SK-N-SH (cell line): ENCODE data around the gene ARID4A. TPM values are rescaled to one million over a fixed set of nuclear protein-coding genes. Genes with fewer than 3 reads are reported as not detected.
"Not testable (repeated sequence)": the region's sequence is repeated elsewhere in the genome, so short reads cannot be mapped to it uniquely, and the experiment has no call there.

ENCODE experiments used
- CTCF ChIA-PET: fragments of 300-600, 350-600 bp; formaldehyde crosslinking; extraction: SDS; loops from one replicate; lab custom pipeline; 2021; lab: Yijun Ruan, JAX
- POLR2A ChIA-PET: fragments of 350-600 bp; sonication (Branson Sonifier 250); formaldehyde crosslinking; extraction: SDS; loops from one replicate; lab custom pipeline; 2020; ENCODE audit warnings: antibody characterized with exemption, inconsistent platforms; lab: Yijun Ruan, JAX
- DNase-seq: peaks from one replicate; pipeline ENCODE4 v3.0.0; 2012
- H2AFZ ChIP-seq: fragments of 200-600 bp; sonication (generic); 2 replicates; pipeline ENCODE4 v1.8.1; 2016; ENCODE audit warnings: antibody characterized with exemption, mild to moderate bottlenecking, low read depth
- H3F3A ChIP-seq: fragments of 200-600 bp; sonication (generic); replicated peaks from 2 replicates; pipeline ENCODE3; 2016; ENCODE audit warnings: antibody characterized with exemption, mild to moderate bottlenecking; ENCODE audit not compliant: insufficient read depth
- H3K27ac ChIP-seq, 2 experiments: fragments of 200-500 bp in 1 of 2; fragments of 200-600 bp in 1 of 2; sonication (Bioruptor generic) in 1 of 2; sonication (generic), shearing (Covaris generic) in 1 of 2; 2 replicates each; pipeline versions ENCODE4 v1.5.1 to v1.6.1; 2014 to 2016; ENCODE audit warnings: low read depth in 2 of 2, inconsistent platforms in 1 of 2, low read length in 1 of 2, mild to moderate bottlenecking in 1 of 2, mixed read lengths in 1 of 2
- H3K27me3 ChIP-seq: fragments of 200-600 bp; sonication (generic), shearing (Covaris generic); 2 replicates; pipeline ENCODE4 v1.6.1; 2016; ENCODE audit warnings: mixed run types; ENCODE audit not compliant: insufficient read depth
- H3K36me3 ChIP-seq, 2 experiments: fragments of 200-500 bp in 1 of 2; fragments of 200-600 bp in 1 of 2; sonication (Bioruptor generic) in 1 of 2; sonication (generic) in 1 of 2; replicated peaks in 1 of 2; 2 replicates each; pipeline versions ENCODE3 to v1.5.1; 2014 to 2016; ENCODE audit warnings: low read length in 1 of 2, mild to moderate bottlenecking in 1 of 2; ENCODE audit not compliant: insufficient read depth in 2 of 2, control insufficient read depth in 1 of 2
- H3K4me1 ChIP-seq, 2 experiments: fragments of 200-500 bp in 1 of 2; fragments of 200-600 bp in 1 of 2; sonication (Bioruptor generic) in 1 of 2; sonication (generic), shearing (Covaris generic) in 1 of 2; 2 replicates each; pipeline versions ENCODE4 v1.5.1 to v1.6.1; 2014 to 2016; ENCODE audit warnings: low read depth in 1 of 2, low read length in 1 of 2, mixed run types in 1 of 2; ENCODE audit not compliant: insufficient read depth in 2 of 2, control insufficient read depth in 1 of 2
- H3K4me2 ChIP-seq: fragments of 200-600 bp; sonication (generic), shearing (Covaris generic); 2 replicates; pipeline ENCODE4 v1.6.1; 2017; ENCODE audit warnings: mixed run types
- H3K4me3 ChIP-seq, 2 experiments: fragments of 200-500 bp in 1 of 2; fragments of 200-600 bp in 1 of 2; sonication (Bioruptor generic) in 1 of 2; sonication (generic), shearing (Covaris generic) in 1 of 2; 2 replicates each; pipeline versions ENCODE4 v1.5.1 to v1.8.1; 2014 to 2016; ENCODE audit warnings: low read depth in 2 of 2, inconsistent platforms in 1 of 2, low read length in 1 of 2, mild to moderate bottlenecking in 1 of 2, mixed read lengths in 1 of 2, moderate library complexity in 1 of 2
- H3K79me2 ChIP-seq: fragments of 200-600 bp; sonication (generic); 2 replicates; pipeline ENCODE4 v1.8.1; 2017; ENCODE audit warnings: mild to moderate bottlenecking; ENCODE audit not compliant: insufficient read depth
- H3K9ac ChIP-seq: fragments of 200-600 bp; sonication (generic); 2 replicates; pipeline ENCODE4 v1.6.1; 2017; ENCODE audit warnings: mixed run types
- H3K9me2 ChIP-seq: fragments of 200-600 bp; sonication (generic); 2 replicates; pipeline ENCODE4 v1.6.1; 2017; ENCODE audit warnings: mixed run types
- H3K9me3 ChIP-seq: fragments of 200-600 bp; sonication (generic); 2 replicates; pipeline ENCODE4 v1.6.1; 2017; ENCODE audit warnings: mixed run types, mild to moderate bottlenecking, moderate library complexity
- H4K20me1 ChIP-seq: fragments of 200-600 bp; sonication (generic); 2 replicates; pipeline ENCODE4 v1.6.1; 2017; ENCODE audit warnings: mild to moderate bottlenecking, mixed run types; ENCODE audit not compliant: insufficient read depth
- FOSL2 ChIP-seq: IDR thresholded peaks from 2 replicates; pipeline ENCODE4 v1.4.0; 2012; ENCODE audit warnings: low read depth, mild to moderate bottlenecking, moderate library complexity, borderline replicate concordance
- RCOR1 ChIP-seq: fragments of 150-350 bp; IDR thresholded peaks from 2 replicates; pipeline ENCODE4 v1.6.1; 2017; ENCODE audit warnings: antibody characterized with exemption, low read length
- WGBS: methylation state at CpG from one replicate; pipeline ENCODE4 v1.1.6; 2017; ENCODE audit warnings: low lambda C conversion rate; 5-methylcytosine and 5-hydroxymethylcytosine counted together
- polyA plus RNA-seq, 3 experiments: library from polyadenylated mRNA; depleted of rRNA; stranded (reverse); fragments of >200 nt; gene quantifications; 2 replicates each; pipeline ENCODE4 v1.2.3, GENCODE V29; 2012
- small RNA-seq, 7 experiments: library from RNA; depleted of rRNA; stranded (forward); fragments of <200 nt; gene quantifications; one replicate each; pipeline ENCODE3, GENCODE V24; 2012
- TF ChIP-seq, protein P1 (sequence below): IDR thresholded peaks from 2 replicates; pipeline ENCODE4; 2012

Gene ARID4A
- polyA plus RNA-seq, 1 of the 3 experiments (the other 2 are of a cell fraction), result 4.6 TPM

GRCh38 chr14:58415636-58416547, 117.5 kb downstream of the ARID4A start:
- DNase-seq, result no peak

DNA sequence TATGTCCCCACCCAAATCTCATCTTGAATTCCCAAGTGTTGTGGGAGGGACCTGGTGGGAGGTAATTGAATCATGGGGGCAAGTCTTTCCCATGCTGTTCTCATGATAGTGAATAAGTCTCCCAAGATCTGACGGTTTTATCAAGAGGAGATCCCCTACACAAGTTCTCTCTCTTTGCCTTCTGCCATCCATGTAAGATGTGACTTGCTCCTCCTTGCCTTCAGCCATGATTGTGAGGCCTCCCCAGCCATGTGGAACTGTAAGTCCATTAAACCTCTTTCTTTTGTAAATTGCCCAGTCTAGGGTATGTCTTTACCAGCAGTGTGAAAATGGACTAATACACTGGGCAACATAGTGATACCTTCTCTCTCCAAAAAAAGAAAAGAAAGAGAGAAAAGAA, 118.6 kb downstream of the ARID4A start:
- H3K27ac ChIP-seq, H3K9ac ChIP-seq, H4K20me1 ChIP-seq, H2AFZ ChIP-seq, H3K4me2 ChIP-seq, POLR2A ChIA-PET, H3K27me3 ChIP-seq, H3K4me1 ChIP-seq, DNase-seq, H3K9me2 ChIP-seq, H3K9me3 ChIP-seq, H3F3A ChIP-seq, H3K4me3 ChIP-seq: not testable (repeated sequence)
- 100% methylated on average over 1 of the region's 1 CpG for WGBS
- Histone ChIP-seq H3K36me3 (peaks cover 36 to 74% of the 10 kb centered on the region in 2 experiments), H3K79me2 (peaks cover 50% of the 10 kb centered on the region)
- CTCF ChIA-PET, result interaction anchor here (1.0 kb wide), 1 partner anchor 21 kb away, joined by 5 read pairs; the partner anchor contains the start of gene TOMM20L

More at GRCh38 chr14:58415636-58416547, 117.5 kb downstream of the ARID4A start:
- H3K27me3 ChIP-seq, result no peaks in the 10 kb centered on the region
- H3K4me3 ChIP-seq, result no peak overlapping the region
- H2AFZ ChIP-seq, result no peak overlapping the region
- no peaks in the 10 kb centered on the region for H3K9me2 ChIP-seq
- no peak overlapping the region for H3K27ac ChIP-seq
- TF ChIP-seq, protein P1, sequence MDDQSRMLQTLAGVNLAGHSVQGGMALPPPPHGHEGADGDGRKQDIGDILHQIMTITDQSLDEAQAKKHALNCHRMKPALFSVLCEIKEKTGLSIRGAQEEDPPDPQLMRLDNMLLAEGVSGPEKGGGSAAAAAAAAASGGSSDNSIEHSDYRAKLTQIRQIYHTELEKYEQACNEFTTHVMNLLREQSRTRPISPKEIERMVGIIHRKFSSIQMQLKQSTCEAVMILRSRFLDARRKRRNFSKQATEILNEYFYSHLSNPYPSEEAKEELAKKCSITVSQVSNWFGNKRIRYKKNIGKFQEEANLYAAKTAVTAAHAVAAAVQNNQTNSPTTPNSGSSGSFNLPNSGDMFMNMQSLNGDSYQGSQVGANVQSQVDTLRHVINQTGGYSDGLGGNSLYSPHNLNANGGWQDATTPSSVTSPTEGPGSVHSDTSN, result no peak
- TF ChIP-seq FOSL2 (no peak), RCOR1 (no peak)
- ChIA-PET POLR2A (no interaction called here), CTCF (no interaction called here)
- 97% methylated on average over 10 of the region's 10 CpGs for WGBS
- peaks cover 50% of the 10 kb centered on the region for H3K79me2 ChIP-seq
- H3K4me1 ChIP-seq, result no peaks in the 10 kb centered on the region; a peak in 1 of 4 replicates
- no peaks in the 10 kb centered on the region for H3K9me3 ChIP-seq
- H3K4me2 ChIP-seq, result no peak overlapping the region
- H3K9ac ChIP-seq, result no peak overlapping the region
- no peaks in the 10 kb centered on the region for H4K20me1 ChIP-seq
- H3K36me3 ChIP-seq, result peaks cover 28 to 76% of the 10 kb centered on the region in 2 experiments
- no peaks in the 10 kb centered on the region for H3F3A ChIP-seq

Small RNA genes within 50 kb of the gene (small RNA-seq; reads per million reads assigned to genes)
- gene RNU6-341P, result 0 reads per million in 7 experiments

Other genes starting within 250 kb of the ARID4A start
- gene ARMH4, start 146.3 kb upstream of the ARID4A start, polyA plus RNA-seq (2012; rRNA removed), result 0.31 and 0.39 TPM in 2 replicates
- gene ACTR10, start 98.4 kb upstream of the ARID4A start, polyA plus RNA-seq (2012; rRNA removed), result 32.9 and 54.2 TPM in 2 replicates
- gene PSMA3, start 53.7 kb upstream of the ARID4A start, polyA plus RNA-seq (2012; rRNA removed), result 203 and 214 TPM in 2 replicates
- gene TOMM20L, start 97.4 kb downstream of the ARID4A start, polyA plus RNA-seq (2012; rRNA removed), result not detected in 2 replicates
- 17.9 and 20.3 TPM in 2 replicates for gene TIMM9, start 129.0 kb downstream of the ARID4A start, polyA plus RNA-seq (2012; rRNA removed)
- gene KIAA0586, start 129.2 kb downstream of the ARID4A start, polyA plus RNA-seq (2012; rRNA removed), result 7.5 and 9.2 TPM in 2 replicates